GM18508 (cell line): ENCODE measurements around the gene TIA1.
"Not testable (repeated sequence)": the region's sequence is repeated elsewhere in the genome, so short reads cannot be mapped to it uniquely, and the experiment has no call there.

Experiments used
- ATAC-seq: cut with Tn5 transposase; IDR thresholded peaks from one replicate; pipeline ENCODE4 v1.9.1; 2021; ENCODE audit warnings: moderate number of reproducible peaks; ENCODE audit not compliant: insufficient read depth, unreplicated experiment

The TIA1 gene

GRCh38 chr2:70169654-70170245 lies 78.7 kb downstream of the TIA1 start:
- not testable (repeated sequence) for ATAC-seq

- no peak for ATAC-seq
Measured at GRCh38 chr2:70161069-70161534, 87.3 kb downstream of the TIA1 start.

GRCh38 chr2:70160545-70160944 lies 87.9 kb downstream of the TIA1 start:
- no peak for ATAC-seq
